ENCODE results near the gene TRDMT1. TPM values are rescaled to one million over a fixed set of nuclear protein-coding genes. Genes with fewer than 3 reads are reported as not detected.

The TRDMT1 gene
- total RNA-seq, 1 experiment from 2014 or later: 20.2 TPM

DNA sequence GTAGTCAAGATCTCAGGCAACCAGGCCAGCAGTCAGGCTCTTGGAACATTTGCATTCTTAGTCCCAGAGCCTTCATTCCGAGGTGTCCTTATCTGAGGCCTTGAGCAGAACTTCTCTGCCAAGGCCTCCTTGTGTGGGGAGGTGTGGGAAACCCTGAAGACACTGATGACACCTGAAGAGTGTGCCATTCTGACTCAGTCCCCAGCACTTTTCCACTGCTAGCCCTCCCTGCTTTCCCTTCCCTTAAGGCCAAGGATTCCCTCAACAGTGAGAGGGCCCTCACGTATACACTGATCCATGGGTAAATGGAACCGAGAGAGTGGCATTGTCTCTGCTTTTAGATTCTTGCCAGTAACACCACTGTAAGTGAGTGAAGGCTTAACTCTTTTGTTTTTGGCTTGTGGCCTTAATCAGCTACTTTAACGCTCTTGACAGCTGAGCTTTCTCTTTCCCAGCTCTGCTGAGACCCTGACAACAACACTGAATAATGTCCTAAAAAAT lies 30.3 kb downstream of the TRDMT1 start:
- no peak overlapping the region for H2BK20ac ChIP-seq (ENCODE audit: low read depth, low read length, poor library complexity, severe bottlenecking)
- H3K9ac ChIP-seq (ENCODE audit: extremely low read depth, insufficient read length, low read length): no peak overlapping the region
- H4K8ac ChIP-seq (replicated peaks; ENCODE audit: insufficient read length, low read depth, low read length): no peak overlapping the region
- WGBS (ENCODE audit: extremely low coverage, insufficient read length, low lambda C conversion rate): no CpG with 5 or more reads among the region's 4 CpGs
- H3K27me3 ChIP-seq (ENCODE audit: insufficient read depth, low read length): no peaks in the 10 kb centered on the region
- H3K27me3 Mint-ChIP-seq (ENCODE audit: low read depth): no peaks in the 10 kb centered on the region
- H4K20me1 ChIP-seq (ENCODE audit: control insufficient read depth, insufficient read depth, insufficient read length): no peaks in the 10 kb centered on the region
- H3K27ac ChIP-seq (ENCODE audit: insufficient read length, low read depth, low read length): no peak overlapping the region
- H3K23me2 ChIP-seq (ENCODE audit: insufficient read length, low read depth, low read length, poor library complexity, severe bottlenecking): no peaks in the 10 kb centered on the region
- H3K14ac ChIP-seq (ENCODE audit: insufficient read depth, low read length): no peak overlapping the region
- DNase-seq: no peak
- no peaks in the 10 kb centered on the region for H3K79me1 ChIP-seq (ENCODE audit: insufficient read depth, low read depth, low read length, poor library complexity, severe bottlenecking)
- H3K4me3 Mint-ChIP-seq: no peak overlapping the region
- no peaks in the 10 kb centered on the region for H3K9me3 ChIP-seq (ENCODE audit: control insufficient read depth, low read depth, low read length)
- no peak overlapping the region for H2AK5ac ChIP-seq (ENCODE audit: insufficient read length, low read length)
- H3T11ph ChIP-seq (ENCODE audit: low read length): no peak overlapping the region
- H4K91ac ChIP-seq (ENCODE audit: insufficient read length, low read depth, low read length): no peak overlapping the region
- H3K4me1 ChIP-seq (ENCODE audit: insufficient read depth, low read length): peaks cover 3% of the 10 kb centered on the region; the same call in 1 of the 2 replicates
- no peak overlapping the region for H2BK5ac ChIP-seq (ENCODE audit: insufficient read length, low read length)
- no peak overlapping the region for H2BK120ac ChIP-seq (ENCODE audit: low read depth, low read length, poor library complexity, severe bottlenecking)
- H3K27ac Mint-ChIP-seq: peak overlapping the region in 2 of 3 experiments; percentile 70 to 75; a peak in 4 of 7 replicates
- H3K4me1 Mint-ChIP-seq: peaks cover 12 to 14% of the 10 kb centered on the region in 2 experiments
- no peaks in the 10 kb centered on the region for H3K79me2 ChIP-seq (ENCODE audit: insufficient read depth, low read length)
- no peak overlapping the region for H3K4ac ChIP-seq (ENCODE audit: low read depth, low read length)
- H3K18ac ChIP-seq (ENCODE audit: insufficient read length, low read depth, low read length): no peak overlapping the region
- no peak overlapping the region for H3K23ac ChIP-seq (ENCODE audit: insufficient read length, low read depth, low read length)
- no peak overlapping the region for H2AFZ ChIP-seq (ENCODE audit: low read length)
- no peaks in the 10 kb centered on the region for H3K9me3 Mint-ChIP-seq
- TF ChIP-seq, protein P1, sequence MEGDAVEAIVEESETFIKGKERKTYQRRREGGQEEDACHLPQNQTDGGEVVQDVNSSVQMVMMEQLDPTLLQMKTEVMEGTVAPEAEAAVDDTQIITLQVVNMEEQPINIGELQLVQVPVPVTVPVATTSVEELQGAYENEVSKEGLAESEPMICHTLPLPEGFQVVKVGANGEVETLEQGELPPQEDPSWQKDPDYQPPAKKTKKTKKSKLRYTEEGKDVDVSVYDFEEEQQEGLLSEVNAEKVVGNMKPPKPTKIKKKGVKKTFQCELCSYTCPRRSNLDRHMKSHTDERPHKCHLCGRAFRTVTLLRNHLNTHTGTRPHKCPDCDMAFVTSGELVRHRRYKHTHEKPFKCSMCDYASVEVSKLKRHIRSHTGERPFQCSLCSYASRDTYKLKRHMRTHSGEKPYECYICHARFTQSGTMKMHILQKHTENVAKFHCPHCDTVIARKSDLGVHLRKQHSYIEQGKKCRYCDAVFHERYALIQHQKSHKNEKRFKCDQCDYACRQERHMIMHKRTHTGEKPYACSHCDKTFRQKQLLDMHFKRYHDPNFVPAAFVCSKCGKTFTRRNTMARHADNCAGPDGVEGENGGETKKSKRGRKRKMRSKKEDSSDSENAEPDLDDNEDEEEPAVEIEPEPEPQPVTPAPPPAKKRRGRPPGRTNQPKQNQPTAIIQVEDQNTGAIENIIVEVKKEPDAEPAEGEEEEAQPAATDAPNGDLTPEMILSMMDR (conservative IDR thresholded peaks at IDR 0.05): no peak
- H2BK12ac ChIP-seq (ENCODE audit: insufficient read length, low read depth, low read length): no peak overlapping the region
- H3K56ac ChIP-seq (ENCODE audit: insufficient read length, low read depth, low read length): no peak overlapping the region
- no peak overlapping the region for H3K4me2 ChIP-seq (ENCODE audit: insufficient read depth, insufficient read length, low read length)
- peaks cover 0 to 9% (median 3%) of the 10 kb centered on the region in 3 experiments; a peak in 1 of 7 replicates for H3K36me3 Mint-ChIP-seq (ENCODE audit: insufficient read depth in 1 of 3, low read depth in 3 of 3)
- H2BK15ac ChIP-seq (ENCODE audit: low read depth, low read length): no peak overlapping the region
- no peak overlapping the region for H4K5ac ChIP-seq (ENCODE audit: insufficient read length, low read depth, low read length)

All from H9 (cell line).